Osteocyte (in vitro differentiated cells): ENCODE measurements around the gene WSCD1. TPM values are rescaled to one million over a fixed set of nuclear protein-coding genes. Genes with fewer than 3 reads are reported as not detected.

ENCODE experiments used
- DNase-seq: peaks from one replicate; pipeline ENCODE4 v3.0.0; 2021; ENCODE audit warnings: mixed read lengths; ENCODE audit not compliant: unreplicated experiment; ENCODE audit errors: extremely low spot score
- H3K27ac Mint-ChIP-seq: one replicate; pipeline ENCODE4 v1.8.0; 2021; ENCODE audit warnings: mild to moderate bottlenecking, mixed read lengths; ENCODE audit not compliant: unreplicated experiment
- H3K27me3 Mint-ChIP-seq: one replicate; pipeline ENCODE4 v1.8.0; 2021; ENCODE audit warnings: mixed read lengths; ENCODE audit not compliant: unreplicated experiment
- H3K36me3 Mint-ChIP-seq: one replicate; pipeline ENCODE4 v1.8.0; 2021; ENCODE audit warnings: mixed read lengths; ENCODE audit not compliant: unreplicated experiment
- H3K4me1 Mint-ChIP-seq: one replicate; pipeline ENCODE4 v1.8.0; 2021; ENCODE audit warnings: mixed read lengths; ENCODE audit not compliant: unreplicated experiment
- H3K4me3 Mint-ChIP-seq: one replicate; pipeline ENCODE4 v1.8.0; 2021; ENCODE audit warnings: mild to moderate bottlenecking, moderate library complexity, mixed read lengths; ENCODE audit not compliant: unreplicated experiment
- H3K9me3 Mint-ChIP-seq: one replicate; pipeline ENCODE4 v1.8.0; 2021; ENCODE audit warnings: mixed read lengths; ENCODE audit not compliant: unreplicated experiment
- CTCF ChIP-seq: fragments of 200-600 bp; sonication (generic); IDR thresholded peaks from 2 replicates; pipeline ENCODE4 v1.5.0; 2021; ENCODE audit warnings: antibody characterized with exemption, mild to moderate bottlenecking, moderate library complexity
- total RNA-seq: library from RNA; stranded (reverse); gene quantifications from 2 replicates; pipeline ENCODE4 v1.2.1, GENCODE V29; 2021

WSCD1 gene
- total RNA-seq, 1 donor from 2014 or later, result 3.8 TPM

GRCh38 chr17:6077752-6078151, 7.6 kb downstream of the WSCD1 start:
- TF ChIP-seq CTCF, result no peak
- Mint-ChIP-seq H3K27me3 (no peaks in the 10 kb centered on the region), H3K4me1 (no peaks in the 10 kb centered on the region), H3K27ac (no peak overlapping the region), H3K4me3 (no peak overlapping the region), H3K36me3 (no peaks in the 10 kb centered on the region), H3K9me3 (no peaks in the 10 kb centered on the region)
- DNase-seq, result no peak

- Mint-ChIP-seq H3K4me1 (no peaks in the 10 kb centered on the region), H3K9me3 (no peaks in the 10 kb centered on the region), H3K36me3 (no peaks in the 10 kb centered on the region), H3K27me3 (no peaks in the 10 kb centered on the region), H3K27ac (no peak overlapping the region), H3K4me3 (no peak overlapping the region)
- no peak for DNase-seq
- TF ChIP-seq CTCF, result no peak
Observed at GRCh38 chr17:6078458-6078871, 8.3 kb downstream of the WSCD1 start.

- no peaks in the 10 kb centered on the region for H3K4me1 Mint-ChIP-seq
- H3K4me3 Mint-ChIP-seq, result no peak overlapping the region
- no peaks in the 10 kb centered on the region for H3K36me3 Mint-ChIP-seq
- no peaks in the 10 kb centered on the region for H3K9me3 Mint-ChIP-seq
- no peak overlapping the region for H3K27ac Mint-ChIP-seq
- no peak for TF ChIP-seq CTCF
- DNase-seq, result no peak
- no peaks in the 10 kb centered on the region for H3K27me3 Mint-ChIP-seq
Observed at GRCh38 chr17:6079155-6079888, 9.1 kb downstream of the WSCD1 start.

GRCh38 chr17:6079960-6080359, 9.8 kb downstream of the WSCD1 start:
- H3K27ac Mint-ChIP-seq, result no peak overlapping the region
- no peaks in the 10 kb centered on the region for H3K36me3 Mint-ChIP-seq
- no peaks in the 10 kb centered on the region for H3K27me3 Mint-ChIP-seq
- H3K4me3 Mint-ChIP-seq, result no peak overlapping the region
- H3K9me3 Mint-ChIP-seq, result no peaks in the 10 kb centered on the region
- no peak for TF ChIP-seq CTCF
- no peak for DNase-seq
- H3K4me1 Mint-ChIP-seq, result no peaks in the 10 kb centered on the region

GRCh38 chr17:6080711-6081430, 10.7 kb downstream of the WSCD1 start:
- no peaks in the 10 kb centered on the region for H3K9me3 Mint-ChIP-seq
- H3K27ac Mint-ChIP-seq, result no peak overlapping the region
- DNase-seq, result no peak
- H3K4me3 Mint-ChIP-seq, result no peak overlapping the region
- no peaks in the 10 kb centered on the region for H3K27me3 Mint-ChIP-seq
- H3K36me3 Mint-ChIP-seq, result no peaks in the 10 kb centered on the region
- no peaks in the 10 kb centered on the region for H3K4me1 Mint-ChIP-seq
- TF ChIP-seq CTCF, result no peak
